HG02588 (cell line): ENCODE measurements around the gene STARD13.
"Not testable (repeated sequence)": the region's sequence is repeated elsewhere in the genome, so short reads cannot be mapped to it uniquely, and the experiment has no call there.

Source experiments
- ATAC-seq: cut with Tn5 transposase; IDR thresholded peaks from one replicate; pipeline ENCODE4 v1.9.1; 2021; ENCODE audit warnings: mild to moderate bottlenecking, moderate library complexity; ENCODE audit not compliant: unreplicated experiment

Gene STARD13

DNA sequence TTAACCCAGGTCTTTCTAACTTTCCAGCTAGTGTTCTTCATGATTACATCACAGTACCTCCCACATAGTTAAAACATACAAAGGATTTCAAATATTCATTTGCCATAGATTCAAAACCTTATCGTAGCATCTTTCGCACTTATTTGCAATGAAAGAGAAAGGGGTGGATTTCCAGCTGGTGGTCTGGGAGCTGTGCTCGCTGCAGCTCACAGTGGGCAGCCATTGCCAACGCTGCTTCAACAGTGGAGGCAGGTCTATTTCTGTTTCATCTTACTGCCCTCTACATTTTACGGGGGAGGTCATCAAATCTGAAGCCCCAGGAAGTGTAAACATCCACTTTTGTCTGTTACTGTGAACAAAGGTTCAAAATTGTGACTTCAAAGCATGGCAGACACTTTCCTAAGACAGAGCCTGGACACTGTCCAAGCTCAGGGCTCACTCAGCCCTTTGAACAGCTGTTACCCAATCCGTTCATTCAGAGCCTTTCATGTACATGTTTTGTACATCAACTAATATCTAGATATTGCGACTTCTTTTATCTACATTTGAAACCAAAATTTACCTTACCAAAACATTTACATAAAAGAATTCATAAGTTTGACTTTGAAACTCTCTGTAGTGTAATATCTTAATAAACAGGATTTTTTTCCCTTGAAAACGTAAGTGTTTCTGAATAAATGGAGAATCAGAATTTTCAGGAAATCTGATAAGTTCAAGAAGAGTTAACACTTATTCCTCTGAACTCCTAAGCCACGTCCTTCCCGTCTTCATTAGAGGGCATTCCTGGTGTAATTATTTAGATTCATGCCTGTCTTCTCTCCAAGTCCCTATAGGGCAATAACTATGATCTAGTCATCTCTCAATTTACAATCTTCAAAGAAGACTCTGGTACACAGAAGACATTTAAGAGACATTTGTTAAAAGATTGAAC is 25.1 kb downstream of the STARD13 start:
- ATAC-seq, result no peak

- no peak for ATAC-seq
Observed at GRCh38 chr13:33259296-33259695, 26.3 kb downstream of the STARD13 start.

GRCh38 chr13:33258808-33259193 is 26.8 kb downstream of the STARD13 start:
- ATAC-seq, result no peak

GRCh38 chr13:33257841-33258807 is 27.4 kb downstream of the STARD13 start:
- no peak for ATAC-seq

DNA sequence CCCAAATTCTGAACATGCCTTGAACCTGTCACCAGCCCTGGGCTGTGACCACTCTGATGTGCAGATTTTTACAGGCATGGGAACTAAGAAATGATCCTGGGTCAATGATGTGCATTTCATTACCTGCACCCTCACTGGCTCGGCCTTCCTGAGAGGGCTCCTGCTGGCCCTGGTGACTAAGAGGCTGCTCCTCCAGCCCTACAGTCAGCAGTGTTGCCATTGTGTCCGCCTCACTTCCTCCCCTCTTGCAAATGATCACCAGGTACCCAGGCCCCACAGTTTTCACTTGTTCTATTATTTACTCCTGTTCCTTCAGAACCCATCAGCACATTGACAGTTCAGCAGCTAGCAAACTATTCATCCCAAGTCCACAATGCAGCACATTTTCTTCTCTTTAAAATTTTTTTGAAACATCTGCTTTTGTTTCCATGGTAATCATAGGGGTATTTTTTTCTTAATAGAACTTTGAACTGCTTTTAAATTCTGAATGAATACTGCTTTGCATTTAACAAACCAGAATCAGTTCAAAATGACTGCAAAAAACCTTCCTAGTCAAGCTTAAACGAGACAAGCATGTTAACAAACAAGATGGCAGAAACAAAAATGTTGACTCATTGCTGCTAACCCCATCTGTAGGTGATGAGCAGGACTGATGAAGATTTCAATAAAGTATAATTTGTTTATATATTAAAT is 29.3 kb downstream of the STARD13 start:
- ATAC-seq, result no peak

- ATAC-seq, result no peak
Observed at GRCh38 chr13:33252135-33252534, 33.4 kb downstream of the STARD13 start.

DNA sequence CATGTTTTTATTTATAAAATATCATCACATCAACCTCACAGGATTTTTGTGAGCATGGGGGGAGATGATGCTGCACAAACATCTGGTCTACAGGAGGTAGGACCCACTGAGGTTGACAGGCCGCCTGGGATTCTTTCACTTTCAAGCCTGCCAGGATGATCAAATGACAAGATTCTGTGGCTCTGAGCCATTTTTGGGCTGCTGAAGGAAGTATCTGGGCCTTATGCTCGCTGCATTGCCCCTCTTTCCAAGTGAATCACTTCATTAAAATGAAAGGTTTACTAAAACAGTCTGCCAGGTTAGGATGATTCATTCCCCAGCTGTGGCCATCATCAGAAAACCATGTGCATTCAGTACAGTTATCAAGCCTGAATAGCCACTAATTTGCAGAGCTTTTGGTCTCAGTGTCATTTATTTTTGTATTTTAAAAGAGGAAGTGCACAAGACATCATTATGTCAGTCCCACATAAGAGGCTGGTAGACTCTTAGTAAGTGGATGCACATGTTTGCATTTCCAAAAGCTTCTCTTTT is 34.4 kb downstream of the STARD13 start:
- ATAC-seq, result peak; percentile 75

DNA sequence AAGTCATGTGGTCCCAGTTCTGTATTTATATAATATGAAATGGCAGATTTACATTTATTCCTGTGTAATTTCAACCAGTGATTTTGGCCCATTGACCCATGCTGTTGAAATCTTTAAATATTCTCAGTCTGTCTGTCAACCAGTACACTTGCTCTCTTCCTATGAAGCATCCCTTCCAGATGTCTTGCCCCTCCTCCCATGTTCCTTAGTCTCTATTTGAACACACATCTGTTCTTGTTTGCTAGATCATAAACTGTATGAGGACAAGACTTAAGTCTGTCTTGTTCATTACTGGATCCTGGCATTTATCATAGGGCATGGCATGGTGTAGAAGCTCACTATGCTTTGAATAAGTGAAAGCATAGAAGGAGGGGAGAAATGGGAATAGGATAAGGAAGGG is 34.9 kb downstream of the STARD13 start:
- no peak for ATAC-seq

DNA sequence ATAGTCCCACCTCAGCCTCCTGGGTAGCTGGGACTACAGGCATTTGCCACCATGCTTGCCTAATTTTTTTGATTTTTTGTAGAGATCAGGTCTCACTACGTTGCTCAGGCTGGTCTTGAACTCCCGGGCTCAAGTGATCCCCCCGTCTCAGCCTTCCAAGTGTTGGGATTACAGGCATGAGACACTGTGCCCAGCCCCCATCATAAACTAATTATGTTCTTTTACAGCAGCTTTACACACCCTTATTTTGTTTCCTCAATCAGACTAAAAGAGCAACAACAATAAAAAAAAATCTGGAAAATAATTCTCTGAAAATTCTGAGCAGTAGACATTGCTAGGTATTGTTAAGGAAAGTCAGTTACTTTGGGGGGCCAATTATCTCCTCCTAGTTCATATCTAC is 35.7 kb downstream of the STARD13 start:
- ATAC-seq, result no peak

DNA sequence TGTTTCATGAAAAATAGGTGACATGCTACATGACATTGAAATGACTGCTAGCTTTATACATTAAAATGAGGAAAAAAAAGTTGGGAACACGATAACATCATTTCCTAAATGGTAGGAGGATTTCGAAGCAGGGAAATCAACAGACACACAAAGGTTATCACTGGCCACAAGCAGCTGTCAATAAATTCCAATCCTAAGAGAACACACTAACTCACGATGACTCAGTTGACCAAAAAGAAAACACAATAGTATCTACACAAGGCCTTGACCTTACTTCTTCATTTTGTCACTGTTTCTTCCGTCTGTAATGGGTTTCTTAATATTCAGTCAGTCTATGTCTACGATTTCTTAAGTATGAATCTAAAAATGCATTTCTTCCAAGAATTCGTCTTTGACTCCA is 36.5 kb downstream of the STARD13 start:
- ATAC-seq, result no peak

GRCh38 chr13:33245505-33246158 is 39.9 kb downstream of the STARD13 start:
- ATAC-seq, result no peak

DNA sequence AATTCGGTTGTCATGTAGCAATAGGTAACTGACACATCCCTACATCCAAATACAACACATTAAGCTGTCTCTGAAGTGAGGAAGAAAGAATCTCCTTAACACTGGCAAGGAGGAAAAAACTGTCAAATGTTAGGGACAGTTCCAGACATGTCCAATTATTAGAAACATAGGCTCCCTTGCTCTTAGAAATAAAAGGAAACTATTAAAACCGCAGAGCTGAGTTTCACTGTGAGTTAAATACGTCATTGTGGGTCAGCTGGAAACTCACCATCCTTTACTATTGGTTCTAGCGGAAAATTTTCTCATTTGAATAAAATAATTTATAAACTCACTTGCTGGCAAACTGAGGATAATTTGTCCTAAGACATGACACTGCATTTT is 40.7 kb downstream of the STARD13 start:
- ATAC-seq, result no peak

GRCh38 chr13:33244210-33244906 is 41.2 kb downstream of the STARD13 start:
- no peak for ATAC-seq

DNA sequence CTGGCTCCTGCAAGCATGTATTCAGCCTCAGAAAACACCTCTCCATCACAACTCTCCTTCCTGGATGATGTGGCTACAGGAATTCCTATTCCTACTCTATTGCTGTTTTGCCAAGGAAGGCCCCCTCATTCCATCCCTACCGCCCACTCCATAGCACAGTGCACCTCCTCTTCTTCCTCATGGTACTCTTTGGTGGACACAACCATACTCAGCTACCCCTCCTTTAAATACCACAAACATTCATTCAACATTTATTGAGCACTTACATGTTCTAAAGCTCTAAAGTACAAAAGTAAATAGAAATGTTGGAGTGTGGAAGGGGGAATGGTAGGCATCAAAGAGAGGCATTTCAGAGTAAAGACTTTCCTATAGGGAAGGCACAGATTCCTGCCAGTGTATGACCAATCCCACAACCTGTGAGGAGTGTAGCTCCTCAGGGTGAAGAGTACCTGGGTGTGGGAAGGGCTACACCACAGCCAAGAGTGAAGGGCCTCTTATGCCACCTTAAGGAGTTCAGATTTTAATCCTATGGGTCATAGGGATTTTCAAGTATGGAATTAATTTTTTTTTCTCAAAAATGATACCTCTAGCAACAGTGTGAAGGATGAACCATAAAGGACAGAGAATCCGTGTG is 42.5 kb downstream of the STARD13 start:
- ATAC-seq, result no peak

DNA sequence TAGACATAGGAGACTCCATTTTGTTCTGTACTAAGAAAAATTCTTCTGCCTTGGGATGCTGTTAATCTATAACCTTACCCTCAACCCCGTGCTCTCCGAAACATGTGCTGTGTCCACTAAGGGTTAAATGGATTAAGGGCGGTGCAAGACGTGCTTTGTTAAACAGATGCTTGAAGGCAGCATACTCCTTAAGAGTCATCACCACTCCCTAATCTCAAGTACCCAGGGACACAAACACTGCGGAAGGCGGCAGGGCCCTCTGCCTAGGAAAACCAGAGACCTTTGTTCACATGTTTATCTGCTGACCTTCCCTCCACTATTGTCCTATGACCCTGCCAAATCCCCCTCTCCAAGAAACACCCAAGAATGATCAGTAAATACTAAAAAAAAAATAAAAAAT is 43.2 kb downstream of the STARD13 start:
- not testable (repeated sequence) for ATAC-seq

GRCh38 chr13:33236021-33236420 is 49.5 kb downstream of the STARD13 start:
- ATAC-seq, result no peak

DNA sequence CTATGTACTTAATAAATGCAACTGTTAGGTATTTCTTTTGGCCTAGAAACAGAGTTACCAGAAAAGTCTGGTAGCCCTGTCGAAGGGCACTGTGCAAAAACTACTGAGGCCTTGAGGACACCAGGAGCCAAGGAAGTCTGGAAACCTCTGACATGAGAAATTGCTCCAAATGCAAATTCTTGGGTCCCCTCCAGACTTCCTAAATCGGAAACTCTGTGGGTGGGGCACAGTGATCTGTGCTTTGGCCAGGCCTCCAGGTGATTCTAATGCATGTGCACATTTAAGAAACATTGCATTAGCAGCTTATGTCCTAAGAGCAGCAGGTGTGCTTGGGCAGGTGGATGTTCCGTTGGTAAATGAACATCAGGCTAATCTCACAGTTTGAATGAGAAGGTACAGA is 50.0 kb downstream of the STARD13 start:
- ATAC-seq, result no peak

- no peak for ATAC-seq
Observed at GRCh38 chr13:33235078-33235477, 50.5 kb downstream of the STARD13 start.

DNA sequence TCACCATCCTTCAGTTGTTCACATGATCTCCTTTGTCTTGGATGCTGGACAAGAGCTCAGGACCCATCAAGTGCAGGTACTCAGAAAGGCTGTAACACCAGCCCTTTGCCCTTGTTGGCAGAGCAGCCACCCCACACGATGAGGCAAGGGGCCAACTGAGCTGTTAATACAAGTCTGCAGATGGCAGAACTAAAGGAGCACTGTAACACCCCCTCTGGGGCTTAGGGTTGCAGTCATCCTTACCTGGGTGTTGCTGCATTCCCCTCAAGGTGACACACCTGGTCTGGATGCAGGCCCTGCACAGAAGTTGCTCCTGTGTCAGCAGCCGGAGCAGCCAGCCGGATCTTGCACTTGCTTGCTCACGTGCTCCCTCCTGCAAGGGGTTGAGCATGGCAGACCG is 52.0 kb downstream of the STARD13 start:
- no peak for ATAC-seq
